Measurements from ENCODE around the gene CASKIN1.

The CASKIN1 gene

DNA sequence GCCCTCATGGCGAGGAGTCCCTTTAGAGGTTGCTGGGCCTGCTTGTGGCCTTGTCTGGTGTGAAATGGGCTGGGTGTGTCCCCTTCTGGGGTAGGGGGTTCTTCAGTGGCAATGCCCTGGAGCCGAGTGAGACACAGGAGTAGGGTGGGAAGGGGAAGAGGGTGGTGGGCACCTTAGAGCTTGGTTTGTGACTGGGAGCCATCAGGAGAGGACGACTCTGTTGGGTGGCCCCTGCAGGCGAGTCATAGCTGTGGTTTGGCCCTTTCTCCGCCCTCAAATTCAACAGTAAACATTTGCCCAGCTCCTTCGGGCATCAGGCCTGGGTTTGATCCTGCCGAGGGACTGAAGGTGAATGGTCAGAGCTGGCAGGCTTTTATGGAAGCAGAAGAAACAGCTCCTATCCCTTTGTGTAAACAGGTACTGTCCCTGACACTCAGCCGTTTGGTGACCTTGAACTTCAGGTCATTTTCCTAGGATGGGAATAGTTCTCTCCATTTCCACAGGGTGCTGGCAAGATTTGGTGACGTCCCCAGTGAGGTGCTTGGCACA lies 29.9 kb upstream of the CASKIN1 start:
- TF ChIP-seq GATA3 (IDR thresholded peaks at IDR 0.05; ENCODE audit: low read depth, low read length), result no peak
- TF ChIP-seq GATA2 (IDR thresholded peaks at IDR 0.05; ENCODE audit: low read depth, low read length), result no peak

DNA sequence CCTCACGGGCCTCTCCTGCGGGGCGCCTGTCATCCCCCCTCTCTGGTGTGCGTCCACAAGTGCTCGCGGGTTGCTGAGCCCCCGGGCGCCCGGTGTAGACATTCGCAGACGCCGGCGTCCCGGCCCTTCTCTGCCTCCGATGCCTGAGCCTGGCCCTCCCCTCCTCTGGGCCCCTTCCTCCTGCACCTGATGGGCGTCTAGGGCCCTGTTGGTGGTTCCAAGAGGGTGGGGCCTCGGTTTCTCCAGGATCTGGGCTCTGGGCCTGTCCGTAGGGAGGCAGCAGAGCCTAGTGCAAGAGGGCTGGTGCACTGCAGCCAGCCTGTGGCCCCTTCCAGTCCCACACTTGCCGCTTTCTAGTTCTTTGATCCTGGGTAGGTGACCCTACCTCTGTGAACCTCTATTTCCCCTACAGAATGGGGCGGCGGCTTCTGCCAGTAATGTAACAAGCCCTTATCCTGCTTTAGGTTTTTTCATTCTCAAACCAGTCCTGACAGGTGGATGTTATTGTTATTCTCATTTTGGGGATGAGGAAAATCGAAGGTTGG lies 27.6 kb upstream of the CASKIN1 start:
- no peak for TF ChIP-seq GATA2 (IDR thresholded peaks at IDR 0.05; ENCODE audit: low read depth, low read length)
- TF ChIP-seq GATA3 (IDR thresholded peaks at IDR 0.05; ENCODE audit: low read depth, low read length), result no peak

DNA sequence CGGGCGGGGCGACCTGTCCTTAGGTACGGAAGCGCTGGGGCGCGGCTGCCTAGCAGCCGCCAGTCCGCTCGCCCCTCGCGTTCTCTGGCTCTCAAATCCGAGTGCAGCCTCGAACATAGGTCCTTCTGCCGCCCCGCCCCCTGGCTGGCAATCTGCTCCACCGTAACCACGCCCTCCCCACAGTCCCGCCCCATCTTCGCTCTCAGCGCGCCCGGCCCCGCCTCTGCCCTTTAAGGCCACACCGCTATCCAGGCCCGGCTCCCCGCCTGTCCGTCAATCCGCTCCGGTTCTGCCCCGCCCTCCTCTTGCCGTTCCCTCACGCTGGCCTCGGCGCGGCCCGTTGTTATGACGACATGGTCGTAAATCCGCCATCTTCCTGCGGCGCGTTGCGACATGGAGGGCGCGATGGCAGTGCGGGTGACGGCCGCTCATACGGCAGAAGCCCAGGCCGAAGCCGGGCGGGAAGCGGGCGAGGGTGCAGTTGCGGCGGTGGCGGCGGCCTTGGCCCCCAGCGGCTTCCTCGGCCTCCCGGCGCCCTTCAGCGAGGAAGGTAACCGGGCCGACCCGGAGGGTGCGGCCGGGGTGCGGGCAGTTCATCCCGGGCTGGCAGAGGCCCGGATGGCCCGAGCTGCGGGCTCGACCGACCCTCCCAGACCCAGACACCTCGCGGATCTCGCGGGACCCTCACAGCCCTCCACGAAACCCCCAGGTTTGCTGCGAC lies 27.0 kb upstream of the CASKIN1 start, which contains the start of gene E4F1:
E4F1 (plus strand) TSS at position 371 of the 721 bp plus-strand sequence; CDS start at position 394, 23 bp downstream.
- no peak for TF ChIP-seq GATA3 (IDR thresholded peaks at IDR 0.05; ENCODE audit: low read depth, low read length)
- TF ChIP-seq GATA2 (IDR thresholded peaks at IDR 0.05; ENCODE audit: low read depth, low read length), result no peak

DNA sequence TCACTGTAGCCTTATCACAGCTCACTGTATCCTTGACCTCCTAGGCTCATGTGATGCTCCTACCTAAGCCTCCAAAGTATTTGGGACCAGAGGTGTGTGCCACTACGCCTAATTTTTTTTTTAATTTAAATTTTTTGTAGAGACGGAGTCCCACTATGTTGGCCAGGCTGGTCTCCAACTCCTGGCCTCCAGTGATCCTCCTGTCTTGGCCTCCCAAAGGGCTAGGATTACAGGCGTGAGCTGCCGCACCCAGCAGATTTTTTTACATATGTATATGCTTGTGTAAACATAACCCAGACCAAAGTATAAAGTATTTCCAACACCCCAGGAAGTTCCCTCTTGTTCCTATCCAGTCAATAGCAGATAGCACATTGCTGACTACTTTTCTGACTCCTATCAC lies 19.9 kb upstream of the CASKIN1 start:
- TF ChIP-seq GATA3 (IDR thresholded peaks at IDR 0.05; ENCODE audit: low read depth, low read length) (no peak), GATA2 (IDR thresholded peaks at IDR 0.05; ENCODE audit: low read depth, low read length) (no peak)

DNA sequence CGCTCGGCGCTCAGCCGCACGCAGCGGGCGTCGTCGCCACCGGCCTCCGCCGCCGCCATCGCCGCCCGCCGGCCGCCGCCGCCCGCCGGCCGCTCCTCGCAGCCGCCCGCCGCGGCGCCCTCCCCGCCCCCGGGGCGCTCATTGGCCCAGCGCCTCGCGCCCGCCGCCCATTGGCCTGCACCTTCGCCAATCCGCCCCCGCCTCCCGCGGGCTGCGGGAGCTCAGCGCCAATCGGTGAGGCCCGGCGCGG lies 18.2 kb upstream of the CASKIN1 start, which contains the start of gene PGP:
PGP (minus strand) TSS at position 122 of the 250 bp plus-strand sequence; CDS start at position 59, 63 bp downstream.
- TF ChIP-seq GATA3 (IDR thresholded peaks at IDR 0.05; ENCODE audit: low read depth, low read length) (no peak), GATA2 (IDR thresholded peaks at IDR 0.05; ENCODE audit: low read depth, low read length) (no peak)

DNA sequence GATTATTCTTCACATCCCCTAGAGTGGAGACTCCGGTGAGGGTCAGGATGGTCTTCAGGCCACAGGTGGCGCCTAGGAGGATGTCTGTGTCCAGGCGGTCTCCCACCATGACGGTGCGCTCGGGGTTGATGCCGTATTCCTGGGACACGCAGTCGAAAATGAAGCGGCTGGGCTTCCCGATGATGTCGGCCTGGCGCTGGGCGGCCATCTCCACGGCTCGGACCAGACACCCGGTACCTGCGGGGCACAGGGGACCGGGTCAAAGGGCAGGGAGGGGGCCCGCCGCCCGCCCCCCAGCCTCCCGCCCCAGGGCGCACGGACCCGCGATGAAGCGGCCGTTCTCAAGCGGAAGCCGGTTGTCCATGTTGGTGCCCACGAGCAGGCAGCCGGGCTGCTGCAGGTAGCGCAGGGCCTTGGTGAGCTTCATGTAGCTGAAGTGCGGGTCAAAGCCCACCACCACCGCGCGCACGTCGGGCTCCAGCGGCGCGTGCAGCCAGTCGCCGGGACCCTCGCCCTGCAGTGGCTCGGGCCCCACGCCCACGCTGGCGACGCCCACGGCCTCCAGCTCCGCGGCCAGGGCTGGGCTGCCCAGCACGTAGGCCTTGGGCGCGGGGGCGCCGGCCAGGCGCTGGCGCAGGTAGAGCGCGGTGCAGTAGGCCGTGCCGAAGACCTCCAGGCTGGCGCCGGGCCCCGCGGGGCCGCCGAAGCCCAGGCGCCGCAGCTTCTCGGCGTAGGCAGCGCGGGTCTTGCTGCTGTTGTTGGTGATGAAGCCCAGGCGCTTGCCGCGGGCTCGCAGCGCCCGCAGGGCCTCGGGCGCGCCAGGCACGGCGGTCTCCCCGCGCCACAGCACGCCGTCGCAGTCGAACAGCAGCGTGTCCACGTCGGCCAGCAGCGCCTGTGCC lies 17.7 kb upstream of the CASKIN1 start:
- TF ChIP-seq GATA2 (IDR thresholded peaks at IDR 0.05; ENCODE audit: low read depth, low read length) (no peak), GATA3 (IDR thresholded peaks at IDR 0.05; ENCODE audit: low read depth, low read length) (no peak)

DNA sequence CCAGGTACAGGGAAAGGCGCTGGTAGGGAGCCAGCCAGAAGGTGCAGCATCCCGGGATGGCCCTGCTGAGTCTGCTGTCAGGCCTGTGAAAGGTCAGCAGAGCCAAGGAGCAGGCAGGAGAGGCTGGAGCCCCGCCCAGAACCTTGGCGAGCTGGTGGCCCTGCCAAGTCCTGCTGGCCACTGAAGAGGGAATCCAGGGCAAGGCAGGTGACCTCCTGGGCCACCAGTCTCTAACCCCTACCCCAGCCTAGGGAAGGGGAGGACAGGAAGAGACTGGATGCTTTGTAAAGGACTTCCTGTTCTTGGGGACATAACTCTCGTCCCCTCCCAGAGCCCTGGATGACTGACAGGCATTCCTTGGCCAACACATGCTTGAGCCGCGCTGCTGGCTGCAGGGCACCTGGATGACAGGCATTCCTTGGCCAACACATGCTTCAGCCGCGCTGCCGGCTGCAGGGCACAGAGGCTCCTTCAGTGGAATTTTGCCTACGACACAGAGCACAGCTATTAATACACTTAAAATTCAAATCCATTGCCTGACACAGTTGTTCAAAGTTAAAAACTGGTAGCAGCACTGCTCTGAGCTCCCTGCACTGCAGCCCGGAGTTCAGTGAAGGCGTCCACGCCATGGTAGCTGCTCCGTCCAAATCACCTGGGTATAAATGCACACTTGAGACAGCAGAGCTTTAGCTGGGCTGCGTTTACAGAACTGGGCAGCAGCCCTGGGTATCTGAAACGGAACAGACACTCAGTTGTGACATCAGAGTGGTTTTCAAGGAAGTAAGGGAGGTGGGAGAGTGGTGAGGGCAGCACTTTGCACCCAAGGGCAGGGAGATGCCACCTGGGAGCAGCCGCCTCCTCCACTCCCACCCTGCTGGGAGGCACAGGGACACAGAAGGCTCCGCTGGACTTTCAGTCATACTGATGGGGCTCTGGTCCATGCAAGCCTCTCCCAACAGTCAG lies 16.2 kb upstream of the CASKIN1 start:
- TF ChIP-seq GATA3 (IDR thresholded peaks at IDR 0.05; ENCODE audit: low read depth, low read length) (no peak), GATA2 (IDR thresholded peaks at IDR 0.05; ENCODE audit: low read depth, low read length) (no peak)

DNA sequence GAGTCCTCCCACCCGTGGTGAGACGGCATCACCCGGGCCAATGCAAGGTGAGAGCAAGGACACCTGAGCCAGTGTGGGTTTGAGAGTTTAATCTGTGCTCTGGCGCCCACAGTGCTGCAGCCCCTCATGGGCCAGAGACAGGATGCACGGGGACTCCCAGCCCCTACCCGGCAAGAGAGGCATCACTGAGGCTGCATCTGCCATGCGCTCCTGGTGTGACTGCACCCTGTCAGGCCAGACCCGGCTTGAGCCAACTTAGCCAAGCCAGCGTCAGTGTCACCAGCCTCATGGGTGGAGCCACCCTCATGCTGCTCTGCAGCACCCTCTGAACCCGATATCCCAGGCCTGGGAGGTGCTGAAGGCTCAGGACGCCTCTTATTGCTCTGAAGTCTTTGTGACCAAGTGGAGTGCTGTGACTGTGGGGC lies 15.5 kb upstream of the CASKIN1 start:
- TF ChIP-seq GATA2 (IDR thresholded peaks at IDR 0.05; ENCODE audit: low read depth, low read length) (no peak), GATA3 (IDR thresholded peaks at IDR 0.05; ENCODE audit: low read depth, low read length) (no peak)

DNA sequence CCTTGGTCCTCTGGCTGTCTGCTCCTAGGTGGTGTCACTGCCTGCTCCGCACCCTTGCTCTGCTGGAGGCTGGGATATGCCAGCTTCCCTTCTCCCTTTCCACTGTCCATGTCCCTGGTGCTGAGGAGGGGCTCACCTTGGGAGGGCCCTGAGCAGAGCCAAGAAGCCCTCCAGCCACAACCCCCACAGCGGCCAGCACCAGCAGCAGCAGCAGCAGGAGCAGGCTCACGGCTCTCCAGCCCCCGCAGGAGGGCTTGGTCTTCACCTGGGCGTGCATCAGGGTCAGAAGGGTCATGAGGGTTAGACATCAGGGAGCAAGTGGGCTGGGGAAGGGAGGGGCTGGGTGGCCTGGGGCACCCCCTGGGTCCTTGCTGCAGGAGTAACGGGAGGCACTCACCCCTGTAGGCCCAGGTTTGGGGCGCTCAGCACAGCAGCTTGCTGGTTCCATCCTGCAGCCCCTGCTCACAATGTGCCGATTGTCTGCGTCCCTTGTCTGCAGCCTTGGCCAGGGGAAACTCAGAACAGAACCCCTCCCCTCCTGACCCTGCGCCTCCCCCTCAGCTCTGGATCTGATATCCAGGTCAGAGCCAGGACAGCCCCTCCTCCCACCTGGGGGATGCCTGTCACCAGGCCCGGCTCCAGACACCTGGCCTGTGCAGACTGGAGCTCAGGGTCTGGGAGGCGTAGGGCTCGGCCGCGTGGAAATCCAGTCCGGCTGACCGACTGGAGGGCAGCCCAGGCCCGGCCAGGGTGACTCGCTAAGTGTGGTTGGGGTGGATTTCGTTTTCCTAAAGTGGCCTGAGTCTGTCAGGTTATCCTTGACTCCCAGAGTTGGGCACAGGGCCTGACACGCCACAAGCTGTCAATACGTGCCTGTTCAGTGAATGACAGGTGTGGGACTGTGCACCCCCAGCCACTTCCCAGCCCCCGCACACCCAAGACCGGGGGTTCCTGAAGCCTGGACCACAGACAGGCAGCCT lies 14.3 kb upstream of the CASKIN1 start, which contains the start of gene BRICD5:
BRICD5 (minus strand) TSS at position 478 of the 980 bp plus-strand sequence; CDS start at position 448, 30 bp downstream.
- TF ChIP-seq GATA3 (IDR thresholded peaks at IDR 0.05; ENCODE audit: low read depth, low read length) (no peak), GATA2 (IDR thresholded peaks at IDR 0.05; ENCODE audit: low read depth, low read length) (no peak)

DNA sequence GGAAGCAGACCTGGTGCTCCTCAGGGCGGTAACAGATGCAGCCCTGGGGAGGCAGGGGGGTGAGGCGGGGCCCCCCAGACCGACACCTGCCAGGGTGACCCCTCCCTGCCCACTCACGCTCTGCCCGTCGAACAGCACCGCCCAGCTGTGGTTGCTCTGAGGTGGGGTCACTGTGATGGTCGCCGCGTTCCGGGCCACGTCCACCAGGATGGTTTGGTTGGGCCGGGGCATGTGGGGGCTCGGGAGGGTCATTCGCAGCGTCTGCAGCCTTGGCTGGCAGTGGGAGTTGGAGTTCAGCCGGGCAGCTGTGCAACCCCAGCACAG lies 13.6 kb upstream of the CASKIN1 start:
- TF ChIP-seq GATA2 (IDR thresholded peaks at IDR 0.05; ENCODE audit: low read depth, low read length), result no peak
- no peak for TF ChIP-seq GATA3 (IDR thresholded peaks at IDR 0.05; ENCODE audit: low read depth, low read length)

DNA sequence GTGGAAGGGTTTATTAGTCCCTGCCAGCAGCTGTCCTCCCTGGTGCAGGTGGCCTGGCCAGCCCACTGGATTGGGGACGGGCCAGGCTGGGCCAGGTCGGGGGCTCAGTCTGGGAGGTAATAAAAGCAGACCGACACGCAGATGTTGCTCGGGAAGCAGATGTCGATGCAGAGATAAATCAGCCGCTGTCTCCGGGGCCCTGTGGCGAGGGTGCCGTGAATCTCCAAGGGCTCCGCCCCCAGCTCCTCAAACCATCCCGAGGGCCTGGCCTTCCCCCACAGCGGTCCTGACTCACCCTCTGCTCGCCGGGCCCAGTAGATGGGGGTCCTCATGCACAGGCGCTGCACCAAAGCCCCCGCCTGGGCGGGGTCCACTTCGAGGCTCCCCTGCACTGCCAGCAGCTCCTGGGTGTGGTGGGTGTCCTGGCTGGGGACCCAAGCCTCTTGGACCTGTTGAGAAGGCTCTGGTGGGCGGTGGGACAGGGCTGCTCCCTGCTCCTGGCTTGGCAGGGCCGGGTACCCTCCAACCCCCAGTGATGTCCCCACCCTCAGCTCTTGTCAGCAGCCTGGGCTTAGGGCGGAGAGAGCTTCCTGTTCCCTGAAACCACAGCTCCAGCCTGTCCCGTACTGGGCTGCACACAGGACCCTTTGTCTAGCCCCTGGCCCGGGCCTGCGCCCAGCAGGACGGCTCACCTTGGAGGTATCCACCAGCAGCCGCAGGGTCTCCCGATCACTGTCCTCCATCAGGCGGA lies 13.0 kb upstream of the CASKIN1 start:
- TF ChIP-seq GATA3 (IDR thresholded peaks at IDR 0.05; ENCODE audit: low read depth, low read length) (no peak), GATA2 (IDR thresholded peaks at IDR 0.05; ENCODE audit: low read depth, low read length) (no peak)

All from SH-SY5Y (cell line).